OCI-LY3 (cell line): ENCODE measurements around the gene FSIP2.

ENCODE experiments used
- EZH2phosphoT487 ChIP-seq: fragments of 200-600 bp; shearing (Covaris generic); IDR thresholded peaks from 2 replicates; pipeline ENCODE4 v1.6.1; 2018; ENCODE audit warnings: antibody characterized with exemption, mixed run types, low read depth
- TF ChIP-seq, protein P1 (sequence below): fragments of 200-600, 300-600 bp; sonication (generic); IDR thresholded peaks from 2 replicates; pipeline ENCODE4 v1.5.1; 2014; ENCODE audit warnings: antibody characterized with exemption, low read length, low read depth

DNA sequence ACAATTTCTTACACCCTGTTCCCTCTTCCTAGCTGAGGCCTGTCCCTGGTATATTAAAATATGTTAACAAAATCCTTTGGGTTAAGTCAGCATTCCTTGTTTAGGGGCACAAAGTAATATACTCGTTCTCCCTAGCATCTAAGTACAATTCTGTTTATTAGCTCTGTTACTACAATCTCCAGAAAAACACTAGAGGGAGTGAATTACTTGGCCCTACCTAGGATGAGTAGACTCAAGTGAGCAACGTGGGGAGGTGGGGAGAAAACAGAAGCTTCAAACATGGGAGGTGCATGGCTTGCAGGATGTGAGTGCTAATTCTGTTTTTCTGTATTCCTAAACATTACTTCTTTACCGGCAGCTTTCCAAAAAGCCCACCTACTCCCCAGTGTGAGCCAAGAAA is 89.7 kb downstream of the FSIP2 start:
- TF ChIP-seq, protein P1, sequence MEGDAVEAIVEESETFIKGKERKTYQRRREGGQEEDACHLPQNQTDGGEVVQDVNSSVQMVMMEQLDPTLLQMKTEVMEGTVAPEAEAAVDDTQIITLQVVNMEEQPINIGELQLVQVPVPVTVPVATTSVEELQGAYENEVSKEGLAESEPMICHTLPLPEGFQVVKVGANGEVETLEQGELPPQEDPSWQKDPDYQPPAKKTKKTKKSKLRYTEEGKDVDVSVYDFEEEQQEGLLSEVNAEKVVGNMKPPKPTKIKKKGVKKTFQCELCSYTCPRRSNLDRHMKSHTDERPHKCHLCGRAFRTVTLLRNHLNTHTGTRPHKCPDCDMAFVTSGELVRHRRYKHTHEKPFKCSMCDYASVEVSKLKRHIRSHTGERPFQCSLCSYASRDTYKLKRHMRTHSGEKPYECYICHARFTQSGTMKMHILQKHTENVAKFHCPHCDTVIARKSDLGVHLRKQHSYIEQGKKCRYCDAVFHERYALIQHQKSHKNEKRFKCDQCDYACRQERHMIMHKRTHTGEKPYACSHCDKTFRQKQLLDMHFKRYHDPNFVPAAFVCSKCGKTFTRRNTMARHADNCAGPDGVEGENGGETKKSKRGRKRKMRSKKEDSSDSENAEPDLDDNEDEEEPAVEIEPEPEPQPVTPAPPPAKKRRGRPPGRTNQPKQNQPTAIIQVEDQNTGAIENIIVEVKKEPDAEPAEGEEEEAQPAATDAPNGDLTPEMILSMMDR: no peak
- TF ChIP-seq EZH2phosphoT487: no peak
